ENCODE results near the gene FARP1.

- TF ChIP-seq CTCF (IDR thresholded peaks at IDR 0.05; ENCODE audit: low read depth, low read length, poor library complexity, severe bottlenecking): no peak
- no peak for TF ChIP-seq EZH2phosphoT487 (IDR thresholded peaks at IDR 0.05; ENCODE audit: borderline replicate concordance, low read length)
Measured at GRCh38 chr13:98293570-98294142, 150.8 kb downstream of the FARP1 start.

Data from DOHH2 (cell line).